Keratinocyte (primary cell): ENCODE results near the gene LMBR1. TPM values are rescaled to one million over a fixed set of nuclear protein-coding genes. Genes with fewer than 3 reads are reported as not detected.

Source experiments
- DNase-seq: peaks from one replicate; pipeline ENCODE4 v3.0.0-alpha.2; 2011; ENCODE audit warnings: low read depth, missing footprints, low spot score
- FAIRE-seq: peaks from 2 replicates; lab custom pipeline; 2011; peaks lifted over from hg19 to GRCh38; lab: Jason Lieb, UNC
- H2AFZ ChIP-seq: 2 replicates; pipeline ENCODE4 v1.6.0; 2012; ENCODE audit warnings: low read length, control low read depth, inconsistent platforms; ENCODE audit not compliant: control insufficient read depth
- H3K27ac ChIP-seq: 2 replicates; pipeline ENCODE4 v1.5.1; 2011; ENCODE audit warnings: low read length; ENCODE audit not compliant: control insufficient read depth, insufficient read depth
- H3K27me3 ChIP-seq: 3 replicates; pipeline ENCODE4 v1.6.0; 2011; ENCODE audit warnings: low read length; ENCODE audit not compliant: control insufficient read depth, insufficient read depth; ENCODE audit errors: extremely low read depth
- H3K36me3 ChIP-seq, 2 experiments: 2 replicates in 1 of 2; 3 replicates in 1 of 2; pipeline ENCODE4 v1.5.1; 2011; ENCODE audit warnings: low read length in 2 of 2, mild to moderate bottlenecking in 1 of 2; ENCODE audit not compliant: control insufficient read depth in 2 of 2, insufficient read depth in 2 of 2; ENCODE audit errors: extremely low read depth in 1 of 2
- H3K4me1 ChIP-seq: 3 replicates; pipeline ENCODE4 v1.5.1; 2011; ENCODE audit warnings: low read length; ENCODE audit not compliant: control insufficient read depth, insufficient read depth; ENCODE audit errors: extremely low read depth
- H3K4me2 ChIP-seq: 3 replicates; pipeline ENCODE4 v1.6.0; 2011; ENCODE audit warnings: low read depth, low read length; ENCODE audit not compliant: control insufficient read depth, insufficient read depth; ENCODE audit errors: extremely low read depth
- H3K4me3 ChIP-seq, 3 experiments: fragments of 200-600 bp in 1 of 3; sonication (generic) in 1 of 3; 2 replicates in 2 of 3; 3 replicates in 1 of 3; pipeline ENCODE4 v1.5.1; 2011 to 2016; ENCODE audit warnings: low read length in 3 of 3, mild to moderate bottlenecking in 3 of 3, control low read depth in 2 of 3, inconsistent platforms in 1 of 3, low read depth in 1 of 3, mixed read lengths in 1 of 3, mixed run types in 1 of 3, moderate library complexity in 1 of 3; ENCODE audit not compliant: control insufficient read depth in 2 of 3, insufficient read depth in 2 of 3; ENCODE audit errors: extremely low read depth in 1 of 3
- H3K79me2 ChIP-seq: 2 replicates; pipeline ENCODE4 v1.6.0; 2012; ENCODE audit warnings: low read length; ENCODE audit not compliant: control insufficient read depth, insufficient read depth
- H3K9ac ChIP-seq: 3 replicates; pipeline ENCODE4 v1.6.0; 2011; ENCODE audit warnings: low read length; ENCODE audit not compliant: control insufficient read depth, insufficient read depth; ENCODE audit errors: extremely low read depth
- H3K9me1 ChIP-seq: 3 replicates; pipeline ENCODE4 v1.6.0; 2011; ENCODE audit warnings: low read length; ENCODE audit not compliant: control insufficient read depth, insufficient read depth; ENCODE audit errors: extremely low read depth
- H3K9me3 ChIP-seq: 2 replicates; pipeline ENCODE4 v1.5.1; 2012; ENCODE audit warnings: low read depth, low read length; ENCODE audit not compliant: control insufficient read depth
- H4K20me1 ChIP-seq: 3 replicates; pipeline ENCODE4 v1.6.0; 2011; ENCODE audit warnings: low read length; ENCODE audit not compliant: control insufficient read depth, insufficient read depth; ENCODE audit errors: extremely low read depth
- CTCF ChIP-seq, 3 experiments: IDR thresholded peaks in 1 of 3; conservative IDR thresholded peaks in 1 of 3; optimal IDR thresholded peaks in 1 of 3; 2 replicates in 2 of 3; 3 replicates in 1 of 3; pipeline versions ENCODE3 to v1.5.1; 2011; ENCODE audit warnings: low read length in 3 of 3, mild to moderate bottlenecking in 3 of 3, moderate library complexity in 2 of 3, control low read depth in 1 of 3, inconsistent platforms in 1 of 3; ENCODE audit not compliant: insufficient read depth in 2 of 3; ENCODE audit errors: extremely low read depth in 1 of 3
- EZH2 ChIP-seq: IDR thresholded peaks from one replicate; pipeline ENCODE4 v1.6.1; 2012; ENCODE audit warnings: inconsistent platforms, mild to moderate bottlenecking, low read length, moderate library complexity
- dilution Hi-C: fragments of 300-500 bp; cut with MboI; formaldehyde crosslinking; loops from one replicate; pipeline ENCODE4 v1.7.0; 2020; ENCODE audit warnings: low sequenced_read_pairs; ENCODE audit not compliant: extremely low pct_ligation_motif_present
- polyA plus RNA-seq, 5 experiments: library from polyadenylated mRNA; depleted of rRNA in 3 of 5; stranded (reverse) in 3 of 5; stranded (forward) in 1 of 5; unstranded in 1 of 5; fragments of >200 nt; gene quantifications; 1 replicate in 1 of 5; 2 replicates in 3 of 5; 3 replicates in 1 of 5; pipeline versions ENCODE4 v1.2.1 to v1.2.3, GENCODE V29; 2011 to 2012; ENCODE audit warnings: missing spikeins in 2 of 5, low read depth in 1 of 5, low replicate concordance in 1 of 5

LMBR1 gene
- polyA plus RNA-seq, 1 donor (not counting 4 experiments of a cell fraction or from before 2014, with no cell fraction given), result 30.2 TPM

- Histone ChIP-seq H4K20me1 (no peaks in the 10 kb centered on the region), H3K36me3 (no peaks in the 10 kb centered on the region), H3K27ac (no peak overlapping the region), H3K27me3 (no peaks in the 10 kb centered on the region), H3K9ac (no peak overlapping the region), H3K4me1 (no peaks in the 10 kb centered on the region), H2AFZ (no peak overlapping the region), H3K9me1 (no peaks in the 10 kb centered on the region), H3K9me3 (no peaks in the 10 kb centered on the region), H3K4me3 (no peak overlapping the region), H3K79me2 (peaks cover 50% of the 10 kb centered on the region), H3K4me2 (no peak overlapping the region)
- dilution Hi-C loops, result no loop called here
- FAIRE-seq (no peak), DNase-seq (no peak)
- TF ChIP-seq EZH2 (no peak), CTCF (optimal IDR thresholded peaks at IDR 0.05 in 1 of 3, IDR thresholded peaks at IDR 0.05 in 1 of 3, conservative IDR thresholded peaks at IDR 0.05 in 1 of 3; ENCODE audit: extremely low read depth in 1 of 3, insufficient read depth in 2 of 3, low read length in 3 of 3) (no peak)
Measured at GRCh38 chr7:156858523-156858922, 34.5 kb downstream of the LMBR1 start.

- dilution Hi-C loops, result no loop called here
- no peak overlapping the region for H3K4me3 ChIP-seq
- no peak overlapping the region for H3K9ac ChIP-seq
- no peaks in the 10 kb centered on the region for H3K9me3 ChIP-seq
- DNase-seq (no peak), FAIRE-seq (no peak)
- no peaks in the 10 kb centered on the region for H3K4me1 ChIP-seq
- no peak overlapping the region for H2AFZ ChIP-seq
- H3K27ac ChIP-seq, result no peak overlapping the region
- no peaks in the 10 kb centered on the region for H4K20me1 ChIP-seq
- H3K79me2 ChIP-seq, result peaks cover 51% of the 10 kb centered on the region
- no peaks in the 10 kb centered on the region for H3K27me3 ChIP-seq
- no peak overlapping the region for H3K4me2 ChIP-seq
- TF ChIP-seq CTCF (optimal IDR thresholded peaks at IDR 0.05 in 1 of 3, IDR thresholded peaks at IDR 0.05 in 1 of 3, conservative IDR thresholded peaks at IDR 0.05 in 1 of 3; ENCODE audit: extremely low read depth in 1 of 3, insufficient read depth in 2 of 3, low read length in 3 of 3) (no peak), EZH2 (no peak)
- H3K9me1 ChIP-seq, result no peaks in the 10 kb centered on the region
- no peaks in the 10 kb centered on the region for H3K36me3 ChIP-seq
Measured at GRCh38 chr7:156857757-156858156, 35.2 kb downstream of the LMBR1 start.
